ENCODE measurements around the gene MAPKAPK3. TPM values are rescaled to one million over a fixed set of nuclear protein-coding genes. Genes with fewer than 3 reads are reported as not detected.

MAPKAPK3 gene
- total and polyA plus RNA-seq, 2 of the 8 experiments (the other 6 are each of a cell fraction or from before 2014, with no cell fraction given) = 65.4 to 99.8 TPM

DNA sequence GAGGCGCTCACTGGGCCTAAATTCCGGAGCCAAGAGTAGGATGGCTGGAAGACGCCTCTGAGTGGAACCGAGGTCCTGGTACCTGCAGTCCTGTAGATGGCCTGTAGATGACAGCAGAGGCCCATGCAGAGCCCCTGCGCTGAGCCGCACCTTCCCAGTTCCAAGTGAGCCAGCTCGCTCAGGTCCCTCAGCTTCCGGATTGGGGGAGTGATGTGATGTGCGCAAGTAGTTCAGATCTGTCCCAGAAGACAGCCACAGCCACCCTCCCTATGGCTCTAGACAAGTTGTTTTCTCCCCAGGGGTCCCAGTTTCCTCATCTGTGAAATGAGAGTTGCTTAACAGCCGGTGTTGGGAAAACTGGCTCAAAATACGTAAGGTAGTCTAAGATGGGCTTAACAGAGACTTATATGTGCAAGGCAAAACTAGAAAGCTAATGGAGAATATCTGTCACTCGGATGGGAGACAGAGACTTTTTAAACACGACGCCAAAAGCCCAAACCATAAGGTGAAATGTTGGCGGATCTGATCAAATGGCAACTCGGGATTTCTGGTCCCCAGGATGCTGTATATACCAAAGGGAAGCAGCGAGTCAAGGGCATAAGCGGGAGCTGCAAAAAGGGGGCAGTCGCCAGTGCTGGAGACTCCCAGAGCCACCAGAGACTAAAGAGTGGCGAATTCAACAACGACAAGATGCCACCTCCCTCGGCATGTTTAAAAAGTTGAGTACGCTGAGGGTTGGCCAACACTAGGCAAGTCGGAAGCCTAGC lies 765 bp upstream of the MAPKAPK3 start (continued):
- TF ChIP-seq SP1 (IDR thresholded peaks at IDR 0.05; ENCODE audit: low read depth, low read length) (0 out of 2 replicates have a peak, but pooled peaks have one; percentile 0), CBX8 (IDR thresholded peaks at IDR 0.05; ENCODE audit: borderline replicate concordance, low read depth, low read length) (no peak), HDAC2 (IDR thresholded peaks at IDR 0.05; ENCODE audit: borderline replicate concordance in 1 of 2, low read depth in 2 of 2, low read length in 2 of 2) (no peak), KDM4A (IDR thresholded peaks at IDR 0.05; ENCODE audit: low read depth, low read length, severe bottlenecking) (no peak), TEAD4 (IDR thresholded peaks at IDR 0.05; ENCODE audit: low read depth, low read length) (peak; percentile 76; the same call in 1 of the 2 replicates), CEBPB (IDR thresholded peaks at IDR 0.05; ENCODE audit: low read depth, low read length) (0 out of 2 replicates have a peak, but pooled peaks have one; percentile 34), TAF7 (optimal IDR thresholded peaks at IDR 0.05; ENCODE audit: borderline replicate concordance, low read depth, low read length) (no peak), FOSL1 (IDR thresholded peaks at IDR 0.05; ENCODE audit: insufficient read depth, low read depth, low read length) (no peak), CBX5 (IDR thresholded peaks at IDR 0.05; ENCODE audit: low read depth, low read length) (no peak), CHD1 (IDR thresholded peaks at IDR 0.05; ENCODE audit: low read depth, low read length) (no peak), RNF2 (IDR thresholded peaks at IDR 0.05; ENCODE audit: borderline replicate concordance, low read depth, low read length, missing control alignments, poor library complexity, severe bottlenecking) (no peak)
